SKM-1 (cell line): Measurements from ENCODE around the gene RAG2.

Experiments
- DNase-seq: peaks from one replicate; lab custom pipeline; 2025; ENCODE audit not compliant: unreplicated experiment; lab: John Stamatoyannopoulos, UW

RAG2 gene

GRCh38 chr11:36598051-36598450 is at the start of gene RAG2:
TSS of gene RAG2 (minus strand) at chr11:36598236. CDS start at chr11:36594168, 4,068 bp downstream.
- DNase-seq = no peak

DNA sequence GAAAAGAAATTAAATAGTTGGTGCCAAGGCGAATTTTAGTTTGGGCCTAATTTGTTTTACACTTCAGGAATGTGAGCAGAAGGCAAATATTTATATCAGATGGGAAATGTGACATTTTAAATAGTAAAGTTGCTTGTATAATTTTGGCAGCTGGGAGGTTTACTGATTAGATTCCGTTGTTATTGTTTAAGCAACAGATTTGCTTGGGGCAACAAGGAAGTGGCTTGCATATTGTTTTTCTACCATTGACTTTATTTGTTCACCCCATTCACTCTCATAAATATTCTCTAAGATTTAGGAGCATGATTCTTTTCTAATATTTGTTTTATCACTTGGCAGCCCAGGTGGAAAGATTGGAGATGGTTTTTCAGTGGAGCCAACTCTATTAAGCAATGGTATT is 40.5 kb upstream of the RAG2 start:
- DNase-seq = no peak

DNA sequence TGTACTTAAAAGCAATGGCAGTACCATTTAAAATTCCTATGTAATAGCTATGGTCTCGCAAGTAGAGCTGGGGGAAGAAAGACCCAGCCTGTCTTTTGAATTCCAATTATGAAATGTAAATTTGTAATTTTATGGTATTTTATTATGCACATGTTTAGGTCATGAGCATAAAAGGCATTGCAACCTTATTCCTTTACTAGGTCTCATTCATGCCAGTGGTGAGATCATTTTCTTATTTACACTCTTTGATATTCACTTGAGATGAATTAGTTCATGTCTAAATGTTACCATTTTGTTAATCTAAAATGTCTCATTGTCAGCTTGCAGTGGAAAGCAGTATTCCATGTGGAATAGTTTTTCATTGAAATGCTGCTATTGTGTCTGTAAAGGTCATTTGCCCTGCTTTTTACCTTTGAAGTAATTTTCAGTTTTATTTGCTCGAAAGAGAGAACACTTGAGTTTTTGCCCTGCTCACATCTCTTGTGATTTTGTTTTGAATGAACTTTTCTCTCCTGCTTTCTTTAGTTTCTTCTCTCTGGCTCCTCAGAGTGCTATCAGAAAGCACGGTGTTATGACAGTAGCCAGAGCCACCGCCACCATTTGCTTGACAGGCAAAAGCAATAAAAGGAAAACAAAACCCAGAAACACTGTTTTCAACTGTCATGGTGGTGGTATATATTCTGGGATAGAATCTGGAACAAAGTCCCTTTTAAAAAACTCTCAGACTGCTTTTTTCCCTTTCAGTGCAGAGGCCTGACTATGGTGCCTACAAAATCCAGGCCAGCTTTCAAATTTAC is 37.2 kb upstream of the RAG2 start:
- DNase-seq = no peak

DNA sequence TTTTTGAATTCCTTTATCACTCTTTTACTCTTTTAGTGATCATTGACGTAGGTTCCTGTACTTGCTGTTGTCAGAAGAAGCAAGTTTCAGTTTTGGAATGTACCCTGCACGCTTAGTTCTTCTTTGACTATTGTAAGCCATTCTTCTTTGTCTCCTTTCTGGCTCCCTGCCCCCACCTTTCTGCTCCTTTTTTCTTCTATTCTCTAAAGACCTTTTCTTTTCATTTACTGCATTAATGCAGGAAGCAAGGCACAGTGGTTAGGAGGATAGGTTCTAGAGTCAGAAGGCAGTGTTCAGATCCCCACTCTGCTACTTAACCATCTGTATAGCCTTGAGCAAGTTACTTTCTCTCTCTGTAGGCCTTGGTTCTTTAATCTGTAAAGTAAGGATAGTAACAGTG is 33.7 kb upstream of the RAG2 start:
- no peak for DNase-seq

DNA sequence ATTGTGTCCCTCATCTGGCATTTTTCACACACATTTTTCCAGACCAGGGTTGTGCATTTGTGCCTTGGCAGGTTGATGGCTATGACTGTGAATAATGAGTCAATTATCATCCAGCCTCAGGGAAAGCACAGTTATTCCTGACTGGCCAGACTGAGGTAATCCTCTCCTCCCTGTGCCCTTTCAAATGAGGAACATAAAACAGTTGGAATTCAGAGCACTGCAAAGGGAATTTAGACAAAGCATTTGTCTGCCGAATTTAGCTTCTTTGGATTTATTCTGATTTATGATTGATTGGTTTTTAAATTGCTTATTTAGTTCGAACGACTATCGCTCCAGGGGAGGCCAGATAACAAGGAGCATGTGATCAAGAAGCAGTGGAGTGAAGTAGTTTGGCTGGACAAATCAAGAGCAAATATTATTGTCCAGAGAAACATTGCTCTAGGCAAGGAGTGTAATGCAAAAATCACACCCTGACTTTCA is 30.8 kb upstream of the RAG2 start:
- no peak for DNase-seq

- no peak for DNase-seq
Observed at GRCh38 chr11:36628141-36628540, 30.1 kb upstream of the RAG2 start.

DNA sequence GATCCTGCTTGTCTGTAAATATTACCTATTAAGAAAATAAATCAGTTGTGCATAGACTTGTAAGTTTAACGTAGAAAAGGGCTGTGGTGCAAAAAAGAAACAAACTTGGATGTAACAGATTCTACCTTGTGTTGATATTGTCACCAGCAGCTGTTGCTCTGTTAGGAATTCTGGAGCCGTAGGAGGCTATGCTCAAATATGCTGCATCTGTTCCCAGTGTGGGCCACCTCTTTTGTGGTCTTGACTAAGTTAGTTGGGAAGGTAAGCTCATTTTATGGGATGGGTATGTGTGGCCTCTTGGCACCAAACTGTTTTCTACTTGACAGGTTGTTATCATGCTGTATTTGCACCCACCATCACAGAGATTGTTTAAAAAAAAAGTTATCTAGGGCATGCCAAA is 29.4 kb upstream of the RAG2 start:
- no peak for DNase-seq

GRCh38 chr11:36627006-36627405 is 29.0 kb upstream of the RAG2 start:
- DNase-seq = no peak

DNA sequence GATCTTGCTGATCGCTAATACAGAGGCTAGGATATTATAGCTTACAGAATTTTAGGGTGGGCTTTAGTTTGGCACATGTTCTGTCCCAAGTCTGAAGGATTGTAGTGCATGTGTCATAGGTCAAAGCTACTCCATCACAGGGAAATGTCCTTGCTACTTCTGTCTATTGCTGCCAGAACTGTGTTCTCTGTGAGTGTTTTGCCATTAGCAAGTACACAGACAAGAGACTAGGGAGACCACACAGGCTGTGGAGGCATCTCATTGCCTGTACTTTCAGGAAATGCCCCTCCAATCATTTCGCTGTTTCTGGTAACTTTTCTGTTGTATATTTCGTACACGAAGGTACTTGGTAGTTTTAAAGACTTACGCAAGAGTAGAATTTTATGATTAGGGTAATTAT is 25.5 kb upstream of the RAG2 start:
- DNase-seq = no peak

DNA sequence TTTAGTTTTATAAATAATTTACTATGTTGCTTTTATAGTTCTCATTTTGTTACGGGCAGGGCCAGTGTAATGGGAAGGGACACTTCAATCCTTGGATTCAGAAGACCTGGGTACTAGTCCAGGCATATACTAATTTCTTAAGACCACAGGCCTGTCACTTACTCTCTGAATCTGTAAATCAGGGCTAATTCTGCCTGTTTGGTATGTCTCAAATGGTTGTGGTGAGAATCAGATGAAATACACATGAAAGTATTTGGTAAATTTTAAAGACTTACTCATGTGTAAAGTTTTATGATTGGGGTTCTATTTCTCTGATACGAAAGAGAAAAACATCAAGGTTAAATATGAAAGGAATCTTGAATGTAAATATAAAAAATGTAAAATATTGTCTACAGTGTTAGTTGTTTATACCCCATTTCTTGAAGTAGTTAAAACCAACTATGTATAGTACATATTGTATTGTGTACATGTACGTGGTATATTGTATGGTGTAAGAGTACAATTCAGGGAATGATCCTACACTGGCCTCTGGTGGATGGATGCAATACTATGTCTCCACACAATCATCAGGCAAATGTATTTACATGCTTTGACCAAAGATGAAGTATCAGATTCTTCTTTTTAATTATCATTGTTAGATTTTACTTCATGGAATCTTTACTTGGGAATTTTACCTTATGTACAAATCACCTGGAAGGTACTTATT is 24.5 kb upstream of the RAG2 start:
- no peak for DNase-seq

DNA sequence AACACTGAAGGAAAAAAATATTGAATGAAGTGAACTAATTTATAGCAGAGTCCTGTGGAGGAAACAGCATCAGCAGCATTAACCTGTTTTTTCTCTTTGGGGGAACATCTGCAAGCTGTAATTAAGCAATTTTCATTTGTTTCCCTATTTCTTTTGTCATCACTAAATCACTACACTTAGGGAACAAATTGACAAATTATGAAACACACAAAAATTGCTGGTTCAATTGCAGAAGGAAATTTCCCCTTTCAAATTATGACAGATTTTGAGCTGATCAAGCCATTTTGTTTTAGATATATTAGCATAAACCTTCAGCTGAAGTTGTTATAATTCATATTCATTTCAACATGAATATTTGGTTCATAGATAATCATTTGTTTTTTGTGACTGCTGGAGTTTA is 22.2 kb upstream of the RAG2 start:
- DNase-seq = no peak

GRCh38 chr11:36619502-36619901 is 21.5 kb upstream of the RAG2 start:
- no peak for DNase-seq

DNA sequence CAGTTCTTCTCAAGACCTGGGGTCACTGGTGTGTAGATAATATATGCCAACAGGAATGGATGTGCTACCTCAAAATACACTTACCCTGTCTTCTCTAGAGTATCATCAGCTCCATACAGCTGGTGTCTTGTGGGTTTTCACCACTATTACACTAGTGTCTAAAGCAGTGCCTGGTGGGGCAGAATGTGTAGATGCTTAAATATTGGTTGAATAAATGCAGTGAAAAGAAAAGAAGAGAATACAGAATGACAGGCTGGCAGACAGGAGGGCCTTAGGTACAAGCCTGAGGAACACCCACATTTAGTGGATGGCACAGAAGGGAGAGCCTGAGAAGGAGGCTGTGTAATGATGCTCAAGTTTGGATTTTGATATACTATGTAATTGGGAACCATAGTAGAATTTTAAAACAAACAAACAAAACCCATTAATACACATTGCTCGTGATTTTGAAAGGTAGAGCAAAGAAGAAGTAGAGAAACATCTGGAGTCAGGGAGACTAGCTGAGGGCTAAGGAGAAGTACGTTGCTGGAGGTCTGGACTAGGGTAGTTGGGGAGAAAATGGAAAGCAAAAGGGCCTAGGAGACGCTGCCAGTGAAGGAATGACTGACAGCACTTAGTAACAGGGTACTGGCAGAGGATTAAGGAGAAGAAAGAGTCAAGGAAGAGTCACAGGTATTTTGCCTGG is 20.5 kb upstream of the RAG2 start:
- no peak for DNase-seq

DNA sequence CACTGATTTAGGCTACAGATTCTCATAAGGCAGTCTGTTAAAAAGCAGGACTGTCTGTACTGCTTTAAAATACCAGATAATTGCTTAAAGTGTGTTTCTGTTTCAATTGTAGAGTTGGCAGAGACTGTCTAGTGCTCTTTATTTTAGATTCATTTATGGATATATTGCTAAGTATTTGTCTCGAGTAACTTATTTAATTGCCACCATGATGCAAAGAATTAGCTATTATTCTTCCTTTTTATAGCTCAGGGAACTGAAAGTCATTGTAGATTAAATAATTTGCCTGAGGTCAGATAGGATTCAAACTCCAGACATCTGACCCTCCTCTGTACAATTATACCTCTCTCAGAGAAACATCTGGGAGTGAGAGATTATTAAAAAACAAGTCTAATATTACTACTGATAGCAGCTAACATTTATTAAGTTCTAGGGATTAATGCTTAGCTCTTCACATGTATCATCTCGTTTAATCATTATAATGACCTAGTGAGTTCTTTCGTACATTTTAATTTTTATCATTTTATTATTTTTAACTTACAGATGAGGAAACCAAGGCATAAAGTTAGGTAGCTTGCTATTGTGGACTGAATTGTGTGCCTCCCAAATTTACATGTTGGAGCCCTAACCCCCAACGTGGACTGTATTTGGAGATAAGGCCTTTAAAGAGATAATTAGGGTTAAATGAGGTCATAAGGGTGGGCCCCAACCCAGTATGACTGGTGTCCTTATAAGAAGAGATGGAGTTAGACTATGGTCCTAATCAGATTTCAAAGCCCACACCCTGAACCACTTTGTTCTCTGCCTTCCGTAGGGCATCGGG is 19.7 kb upstream of the RAG2 start:
- no peak for DNase-seq

- no peak for DNase-seq
Observed at GRCh38 chr11:36615826-36616225, 17.8 kb upstream of the RAG2 start.

DNA sequence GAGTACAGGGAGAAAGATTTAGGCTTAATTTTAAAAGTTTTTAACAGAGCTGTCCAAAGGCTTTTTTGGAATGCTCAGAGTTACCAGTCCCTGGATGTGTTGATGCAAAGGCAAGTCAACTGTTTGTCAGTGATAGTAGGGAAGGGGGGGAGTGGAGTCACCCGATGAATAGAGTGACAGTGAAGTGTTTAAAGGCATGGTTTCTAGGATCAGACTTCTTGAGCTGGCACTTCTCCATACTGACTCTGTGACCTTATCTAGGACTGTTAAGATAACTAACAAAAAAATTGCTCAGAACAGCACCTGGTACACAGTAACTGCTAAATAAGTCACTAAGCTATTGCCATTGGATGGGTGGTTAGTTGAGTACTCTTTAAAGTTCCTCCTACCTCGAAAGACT is 11.3 kb upstream of the RAG2 start:
- no peak for DNase-seq

- DNase-seq = no peak
Observed at GRCh38 chr11:36608491-36609199, 10.6 kb upstream of the RAG2 start.

DNA sequence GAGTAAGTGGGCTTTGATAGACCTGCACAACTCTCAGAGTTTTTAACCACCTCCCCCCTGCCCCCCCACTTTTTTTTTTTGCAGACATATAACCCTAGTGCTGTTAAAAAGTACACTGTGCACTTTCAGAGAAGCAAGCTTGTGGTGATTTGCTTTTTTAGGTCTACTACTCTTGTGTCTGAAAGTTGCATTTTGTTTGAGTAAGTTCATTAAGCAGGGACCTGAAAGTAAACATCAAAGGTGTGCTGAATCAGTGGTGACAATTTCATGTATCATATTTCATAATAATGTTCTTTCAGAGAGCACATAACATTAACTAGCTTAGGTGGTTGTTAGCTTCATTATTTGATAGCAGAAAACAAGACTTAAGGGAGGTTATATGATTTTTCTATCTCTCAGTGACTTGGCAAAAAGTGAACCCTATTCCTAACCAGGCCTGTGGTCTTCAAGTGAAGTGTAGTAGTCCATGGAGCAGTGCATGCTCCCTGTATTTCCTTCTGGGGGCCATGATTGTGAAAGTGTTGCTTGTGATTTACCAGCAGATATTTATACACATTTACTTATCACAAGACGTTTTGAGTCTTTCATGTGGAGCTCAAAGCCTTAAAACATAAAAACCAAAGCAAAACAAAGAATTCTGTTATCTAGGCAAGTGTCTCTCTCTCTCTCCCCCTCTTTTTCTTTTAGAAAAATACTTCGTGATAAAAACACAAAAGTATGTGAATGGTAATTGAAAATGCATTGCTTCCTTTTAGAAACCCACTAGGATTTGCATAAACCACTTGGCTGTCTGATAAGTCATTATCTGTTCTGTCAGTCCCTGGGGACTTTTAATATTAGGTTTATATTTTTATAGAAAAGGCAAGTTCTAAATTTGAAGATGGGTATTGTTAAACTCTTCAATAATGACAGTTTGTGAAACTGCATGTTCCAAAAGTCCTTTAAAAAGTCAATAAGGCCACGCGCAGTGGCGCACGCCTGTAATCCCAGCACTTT is 7.5 kb upstream of the RAG2 start:
- no peak for DNase-seq

GRCh38 chr11:36602135-36602534 is 4.1 kb upstream of the RAG2 start:
- DNase-seq = no peak
